HG03342 (cell line): ENCODE data around the gene HOXA13.

ENCODE experiments used
- ATAC-seq: cut with Tn5 transposase; IDR thresholded peaks from one replicate; pipeline ENCODE4 v1.9.1; 2021; ENCODE audit warnings: mild to moderate bottlenecking, moderate library complexity; ENCODE audit not compliant: unreplicated experiment

The HOXA13 gene

GRCh38 chr7:27199849-27200760, at the start of gene HOXA13:
TSS of gene HOXA13 (minus strand) at chr7:27200091. CDS start at chr7:27200077, 14 bp downstream.
- no peak for ATAC-seq

GRCh38 chr7:27248911-27249723, 49.2 kb upstream of the HOXA13 start:
- no peak for ATAC-seq

DNA sequence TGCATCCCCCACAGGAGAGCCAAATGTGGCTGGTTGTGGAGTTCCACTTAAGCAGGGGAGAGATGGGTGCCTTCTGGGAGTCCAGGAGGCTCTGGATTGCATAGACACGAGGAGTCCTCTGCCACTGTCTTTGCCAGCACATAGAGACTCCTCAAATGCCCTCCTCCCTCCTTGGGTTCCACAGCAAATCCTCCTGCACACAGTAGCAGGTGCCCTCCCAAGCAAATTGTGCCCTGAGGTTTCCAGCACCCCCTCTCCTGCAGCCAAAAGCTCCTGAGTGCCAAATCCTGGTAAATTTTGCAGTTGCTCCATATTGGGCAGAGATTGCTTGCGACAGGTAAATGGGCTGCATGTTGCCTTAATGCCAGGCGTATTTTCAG, 48.5 kb upstream of the HOXA13 start:
- no peak for ATAC-seq

GRCh38 chr7:27247452-27248426, 47.8 kb upstream of the HOXA13 start:
- no peak for ATAC-seq

- no peak for ATAC-seq
These were observed 47.1 kb upstream of the HOXA13 start for GRCh38 chr7:27247000-27247399.

- ATAC-seq = no peak
These were observed 46.2 kb upstream of the HOXA13 start for GRCh38 chr7:27245798-27246691.

DNA sequence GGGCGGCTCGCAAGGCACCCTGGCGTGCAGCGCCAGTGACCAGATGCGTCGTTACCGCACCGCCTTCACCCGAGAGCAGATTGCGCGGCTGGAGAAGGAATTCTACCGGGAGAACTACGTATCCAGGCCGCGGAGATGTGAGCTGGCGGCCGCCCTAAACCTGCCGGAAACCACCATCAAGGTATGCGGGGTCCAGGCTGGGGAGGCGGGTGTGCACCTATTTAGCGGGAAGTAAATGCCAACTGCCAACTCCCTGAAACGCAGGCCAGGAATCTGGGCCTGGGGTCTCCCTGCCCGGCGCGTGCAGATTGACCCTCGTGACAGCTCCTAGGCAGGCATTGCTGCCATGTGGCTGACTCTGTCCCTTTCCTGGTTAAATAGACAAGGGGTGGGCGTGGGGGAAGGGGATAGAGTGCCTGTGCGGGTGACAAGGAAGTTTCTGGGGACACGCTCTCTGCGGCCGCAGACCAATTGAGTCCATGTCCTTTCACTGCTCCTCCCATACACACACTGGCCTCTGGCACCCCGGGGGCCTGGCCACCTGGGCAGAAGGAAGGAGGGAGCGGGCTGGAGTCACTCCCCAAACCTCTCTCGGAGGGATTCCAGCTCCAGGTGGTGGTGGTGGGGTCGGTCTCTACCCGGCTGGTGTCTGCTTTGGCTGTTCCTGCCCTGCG, 45.4 kb upstream of the HOXA13 start:
- ATAC-seq = no peak

- no peak for ATAC-seq
These were observed 44.7 kb upstream of the HOXA13 start for GRCh38 chr7:27244488-27245123.

DNA sequence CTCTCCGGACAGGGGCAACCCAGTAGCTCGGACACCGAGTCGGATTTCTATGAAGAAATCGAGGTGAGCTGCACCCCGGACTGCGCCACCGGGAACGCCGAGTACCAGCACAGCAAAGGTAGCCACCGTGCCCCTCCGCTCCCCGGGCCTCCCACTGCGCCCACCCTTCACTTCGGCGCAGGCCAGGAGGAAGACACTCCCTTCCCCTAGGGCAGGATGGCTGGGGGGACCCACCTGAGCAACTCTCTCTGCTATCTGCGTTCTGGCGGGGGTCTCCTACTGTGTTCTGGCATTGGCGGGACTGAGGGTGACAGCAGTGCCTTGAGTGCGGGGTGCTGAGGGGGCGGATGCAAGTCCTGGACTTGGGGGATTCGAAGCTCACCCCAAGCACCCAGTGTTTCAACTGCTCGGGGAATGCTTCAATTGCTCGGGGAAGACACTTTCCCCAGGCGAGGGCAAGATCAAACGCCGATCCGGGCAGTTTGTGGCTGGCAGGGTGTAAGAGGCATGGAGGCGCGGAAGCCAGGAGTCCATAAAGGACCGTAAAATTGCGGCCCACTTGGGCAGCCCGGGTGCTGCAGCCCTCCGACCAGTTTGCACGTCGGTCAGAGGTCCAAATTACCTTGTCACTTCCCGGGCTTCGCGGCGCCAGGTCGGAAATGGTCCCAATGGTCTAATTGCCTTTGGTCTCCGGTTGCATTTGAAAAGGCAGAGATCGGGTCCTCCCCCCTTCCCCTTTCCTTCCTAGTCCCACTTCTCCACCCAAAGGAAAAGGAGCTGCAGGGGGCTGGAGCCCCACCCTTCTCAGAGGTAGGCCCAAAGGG, 43.7 kb upstream of the HOXA13 start:
- no peak for ATAC-seq

- no peak for ATAC-seq
These were observed 42.9 kb upstream of the HOXA13 start, which contains the start of gene EVX1 for GRCh38 chr7:27242555-27243339. TSS of gene EVX1 (plus strand) at chr7:27242802. CDS start at chr7:27243031, 229 bp downstream.

DNA sequence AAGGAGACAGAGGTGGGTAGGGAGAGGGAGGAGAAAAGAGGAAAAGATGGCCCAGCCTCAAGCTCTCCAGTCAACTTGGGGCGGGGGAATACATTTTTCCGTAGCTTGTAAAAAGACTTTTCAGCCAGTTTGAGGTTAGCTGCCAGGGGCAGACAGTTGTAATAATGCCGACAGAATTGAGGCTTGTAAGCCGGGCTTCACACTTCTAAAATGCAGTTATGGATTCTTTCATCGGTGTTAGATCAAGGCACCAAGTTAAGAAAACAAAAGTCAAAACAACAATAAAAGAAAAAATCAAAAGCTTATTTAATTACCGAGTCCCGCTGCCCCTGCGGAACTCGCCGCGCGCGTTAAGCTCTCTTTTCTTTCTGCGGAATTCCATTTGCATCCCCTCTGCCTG, 42.3 kb upstream of the HOXA13 start:
- no peak for ATAC-seq

GRCh38 chr7:27241189-27242056, 41.5 kb upstream of the HOXA13 start:
- no peak for ATAC-seq

- no peak for ATAC-seq
These were observed 40.3 kb upstream of the HOXA13 start for GRCh38 chr7:27240015-27240731.

GRCh38 chr7:27239387-27240014, 39.6 kb upstream of the HOXA13 start:
- ATAC-seq = no peak

GRCh38 chr7:27238979-27239386, 39.1 kb upstream of the HOXA13 start:
- no peak for ATAC-seq
